GM15510 (cell line): ENCODE data around the gene FREM3.

Experiments used
- POLR2A ChIP-seq: IDR thresholded peaks from 3 replicates; pipeline ENCODE4 v1.6.1; 2011; ENCODE audit warnings: borderline replicate concordance; ENCODE audit not compliant: insufficient read length; ENCODE audit errors: extremely low read depth

FREM3 gene

GRCh38 chr4:143618811-143619210 is 81.7 kb downstream of the FREM3 start:
- TF ChIP-seq POLR2A = no peak

GRCh38 chr4:143617994-143618679 is 82.3 kb downstream of the FREM3 start:
- TF ChIP-seq POLR2A = no peak

DNA sequence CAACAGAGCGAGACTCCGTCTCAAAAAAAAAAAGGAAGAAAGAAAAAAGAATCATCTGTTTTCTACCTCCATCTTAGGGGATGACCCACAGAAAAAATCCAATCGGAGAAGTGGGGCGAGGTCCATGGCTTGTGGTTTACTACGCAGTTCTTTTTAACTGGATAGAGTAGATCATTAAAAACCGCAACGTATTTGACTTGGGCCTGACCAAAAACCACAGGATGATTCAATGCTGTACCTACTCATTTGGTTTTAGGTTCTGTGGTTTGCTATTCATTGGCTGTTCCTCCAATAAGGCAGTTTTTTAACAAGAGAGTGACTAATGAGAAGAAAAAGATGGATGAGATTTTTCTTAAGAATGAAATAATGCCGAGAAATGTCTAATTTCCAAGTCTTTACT is 83.7 kb downstream of the FREM3 start:
- no peak for TF ChIP-seq POLR2A

DNA sequence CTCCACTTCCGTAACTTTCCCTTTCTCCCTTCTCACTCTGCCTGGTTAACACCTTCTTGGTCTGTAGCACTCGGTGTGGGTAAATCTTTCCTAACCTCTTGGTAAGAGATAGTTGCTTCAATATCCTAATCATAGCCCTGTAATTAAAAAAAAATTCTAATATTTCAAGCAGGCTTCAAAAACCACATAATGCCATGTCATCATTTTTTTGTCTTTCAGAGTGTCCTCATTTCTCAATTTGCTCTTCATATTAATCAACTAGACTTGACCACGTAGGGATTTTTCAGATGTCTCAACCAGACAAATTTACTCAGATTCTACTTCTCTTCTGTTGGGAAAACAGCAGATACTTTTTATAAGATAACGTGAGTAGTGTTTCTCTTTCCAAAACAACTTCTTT is 91.0 kb downstream of the FREM3 start:
- no peak for TF ChIP-seq POLR2A

DNA sequence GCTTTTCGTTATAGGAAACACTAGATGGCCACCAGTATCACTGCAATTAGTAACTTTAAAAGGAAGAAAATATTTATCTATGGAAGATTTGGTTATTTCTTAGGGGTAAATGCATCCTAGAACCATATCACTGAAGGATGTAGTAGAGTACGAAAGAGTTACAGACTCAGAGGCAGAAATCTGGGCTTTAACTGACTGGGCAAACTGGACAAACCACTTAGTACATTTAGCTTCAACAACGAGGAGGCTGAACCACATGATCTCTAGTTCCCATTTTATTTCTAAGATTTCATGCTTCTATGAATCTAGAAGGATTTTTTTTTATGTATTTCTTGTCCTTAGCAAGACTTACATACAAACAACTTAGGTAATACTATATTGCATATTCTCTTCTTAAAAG is 94.0 kb downstream of the FREM3 start:
- no peak for TF ChIP-seq POLR2A

DNA sequence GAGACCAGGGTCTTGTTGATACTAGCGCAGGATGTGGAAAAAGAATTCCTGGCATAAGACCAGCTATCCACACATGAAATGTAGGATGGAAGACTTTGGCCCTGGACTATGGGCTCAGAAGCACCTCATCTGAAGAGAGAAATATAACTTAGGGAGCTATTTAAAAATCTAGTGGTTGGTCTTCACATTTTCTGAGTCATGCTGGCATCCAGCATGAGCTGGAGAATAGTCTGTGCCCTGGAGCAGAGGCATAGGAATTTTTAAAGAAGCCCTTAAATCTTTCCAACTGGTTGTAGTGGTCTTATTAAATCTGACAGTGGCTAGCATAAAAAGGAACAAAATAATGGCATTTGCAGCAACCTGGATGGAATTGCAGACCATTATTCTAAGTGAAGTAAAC is 100.6 kb downstream of the FREM3 start:
- no peak for TF ChIP-seq POLR2A

DNA sequence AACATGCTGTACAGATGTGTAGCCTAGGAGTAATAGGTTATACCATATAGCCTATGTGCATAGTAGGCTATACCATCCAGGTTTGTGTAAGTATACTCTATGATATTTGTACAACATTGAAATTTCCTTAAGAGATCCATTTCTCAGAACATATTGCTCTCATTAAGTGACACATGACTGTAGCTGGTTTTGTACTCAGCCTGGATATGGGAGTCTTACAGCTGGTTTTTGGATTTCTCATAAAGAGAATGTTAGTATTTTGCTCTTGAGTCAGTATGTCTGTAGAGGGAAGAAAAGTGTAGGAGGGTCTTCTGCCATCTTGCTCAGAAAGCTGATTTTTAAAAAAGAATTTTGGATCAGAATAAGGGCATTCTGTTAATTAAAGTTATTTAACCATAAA is 101.7 kb downstream of the FREM3 start:
- TF ChIP-seq POLR2A = no peak

DNA sequence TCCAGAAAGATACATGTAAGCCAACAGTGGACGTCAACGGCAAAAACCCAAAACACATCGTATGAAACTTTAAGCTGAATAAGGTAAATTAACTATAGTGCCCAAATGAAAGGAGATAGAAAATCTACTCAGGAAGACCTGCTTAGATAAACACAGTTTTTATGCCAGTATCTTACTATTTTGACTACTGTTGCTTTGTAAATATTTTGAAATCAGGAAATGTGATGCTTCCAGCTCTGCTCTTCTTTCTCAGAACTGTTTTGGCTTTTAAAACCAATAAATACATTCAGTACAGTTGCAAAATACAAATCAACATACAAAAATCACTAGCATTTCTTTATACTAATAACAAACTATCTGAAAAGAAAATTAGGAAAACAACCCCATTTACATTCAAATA is 103.2 kb downstream of the FREM3 start:
- TF ChIP-seq POLR2A = no peak

GRCh38 chr4:143587703-143588102 is 112.8 kb downstream of the FREM3 start:
- TF ChIP-seq POLR2A = no peak

DNA sequence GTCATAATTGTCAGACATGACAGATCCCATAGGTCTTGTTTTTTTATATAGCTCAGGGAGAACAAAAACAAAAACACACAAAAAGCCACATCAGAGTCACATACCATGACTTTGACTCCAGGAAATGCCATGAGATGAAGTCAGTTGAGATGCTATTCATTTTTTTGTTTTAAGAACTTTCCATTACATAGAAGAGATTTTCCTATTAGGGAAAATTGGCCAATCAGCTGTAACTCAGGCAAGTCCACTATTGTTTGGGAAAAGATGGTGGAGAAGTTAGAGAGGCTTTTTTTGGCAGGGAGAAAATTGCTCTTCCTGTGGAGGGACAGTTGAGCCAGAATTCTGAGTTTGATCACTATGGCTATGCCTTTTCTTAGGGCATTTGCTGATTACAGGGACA is 114.4 kb downstream of the FREM3 start:
- TF ChIP-seq POLR2A = no peak

- no peak for TF ChIP-seq POLR2A
Measured at GRCh38 chr4:143585548-143585947, 114.9 kb downstream of the FREM3 start.

- no peak for TF ChIP-seq POLR2A
Measured at GRCh38 chr4:143581331-143581946, 119.0 kb downstream of the FREM3 start.

GRCh38 chr4:143575331-143575730 is 125.1 kb downstream of the FREM3 start:
- TF ChIP-seq POLR2A = no peak

DNA sequence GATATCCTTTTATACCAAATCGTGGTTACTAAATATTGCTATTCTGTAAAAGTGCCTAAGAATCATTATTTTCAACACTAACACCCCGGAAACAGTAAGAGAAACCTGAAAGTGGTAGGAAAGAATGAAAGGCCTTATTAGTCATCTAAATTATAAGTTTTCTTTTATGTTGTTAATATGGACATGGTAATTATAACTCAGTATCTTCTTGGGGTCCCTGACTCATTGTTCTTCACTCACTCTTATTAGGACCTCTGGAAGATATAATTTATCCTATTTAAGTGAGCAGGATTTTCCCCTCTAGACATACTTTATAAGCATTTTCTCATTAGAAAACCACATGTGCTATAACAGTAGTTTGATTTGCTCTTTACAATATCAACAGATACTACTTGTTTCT is 136.0 kb downstream of the FREM3 start:
- TF ChIP-seq POLR2A = no peak

GRCh38 chr4:143559757-143560147 is 140.7 kb downstream of the FREM3 start:
- no peak for TF ChIP-seq POLR2A

GRCh38 chr4:143558823-143559756 is 141.4 kb downstream of the FREM3 start:
- peak; percentile 28 for TF ChIP-seq POLR2A

GRCh38 chr4:143558286-143558685 is 142.2 kb downstream of the FREM3 start:
- TF ChIP-seq POLR2A = no peak

DNA sequence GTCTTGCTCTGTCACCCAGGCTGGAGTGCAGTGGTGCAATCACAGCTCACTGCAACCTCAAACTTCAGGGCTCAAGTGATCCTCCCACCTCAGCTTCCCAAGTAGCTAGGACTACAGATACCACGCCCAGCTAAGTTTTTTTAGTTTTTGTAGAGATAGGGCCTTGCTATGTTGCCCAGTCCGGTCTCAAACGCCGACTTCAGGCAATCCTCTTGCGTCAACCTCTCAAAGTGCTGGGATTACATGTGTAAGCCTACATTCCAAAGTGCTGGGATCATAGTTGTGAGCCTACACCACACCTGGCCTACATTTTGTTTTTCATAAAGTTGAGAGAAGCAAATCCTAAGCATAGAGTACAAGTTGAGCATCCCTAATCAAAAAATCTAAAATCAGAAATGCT is 144.8 kb downstream of the FREM3 start:
- TF ChIP-seq POLR2A = no peak
